ENCODE measurements around the gene PFN3. TPM values are rescaled to one million over a fixed set of nuclear protein-coding genes. Genes with fewer than 3 reads are reported as not detected.

Gene PFN3, protein sequence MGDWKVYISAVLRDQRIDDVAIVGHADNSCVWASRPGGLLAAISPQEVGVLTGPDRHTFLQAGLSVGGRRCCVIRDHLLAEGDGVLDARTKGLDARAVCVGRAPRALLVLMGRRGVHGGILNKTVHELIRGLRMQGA
- not detected in 2 replicates for total RNA-seq
- long read RNA-seq: 0 reads

DNA sequence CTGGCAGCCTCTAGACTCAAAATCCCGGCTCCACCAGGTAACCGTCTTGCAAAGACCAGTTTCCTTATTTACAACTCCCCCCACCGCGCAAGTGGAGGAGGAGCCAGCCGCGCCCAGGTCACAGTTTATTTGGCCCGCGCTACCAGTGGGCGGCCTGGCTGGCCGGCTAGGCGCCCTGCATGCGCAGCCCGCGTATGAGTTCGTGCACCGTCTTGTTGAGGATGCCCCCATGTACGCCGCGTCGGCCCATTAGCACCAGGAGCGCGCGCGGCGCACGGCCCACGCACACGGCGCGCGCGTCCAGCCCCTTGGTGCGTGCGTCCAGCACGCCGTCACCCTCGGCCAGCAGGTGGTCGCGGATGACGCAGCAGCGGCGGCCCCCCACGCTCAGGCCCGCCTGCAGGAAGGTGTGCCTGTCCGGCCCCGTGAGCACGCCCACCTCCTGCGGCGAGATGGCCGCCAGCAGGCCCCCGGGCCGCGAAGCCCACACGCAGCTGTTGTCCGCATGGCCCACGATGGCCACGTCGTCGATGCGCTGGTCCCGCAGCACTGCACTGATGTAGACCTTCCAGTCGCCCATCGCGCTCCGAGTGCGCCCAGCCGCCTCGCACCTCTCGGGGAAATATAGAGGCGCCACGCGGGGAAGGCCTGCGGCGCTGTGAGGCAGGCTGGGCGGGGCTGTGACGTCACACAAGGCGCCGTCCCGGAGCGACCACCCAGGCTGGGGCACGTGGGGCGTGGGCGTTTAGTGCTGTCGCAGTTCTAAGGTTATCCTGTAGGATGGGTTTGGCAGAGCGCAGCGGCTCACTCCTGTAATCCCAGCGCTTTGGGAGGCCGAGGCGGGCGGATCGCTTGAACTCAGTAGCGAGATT lies at the start of gene PFN3:
Gene PFN3, minus strand, starts transcription at position 665 of the 872 bp plus-strand sequence. Its CDS starts 85 bp downstream, at position 580.
- Mint-ChIP-seq H3K36me3 (ENCODE audit: low read depth) (no peaks in the 10 kb centered on the region), H3K4me3 (no peak within 1 kb of the TSS), H3K27me3 (ENCODE audit: low read depth) (peaks cover 40% of the 10 kb centered on the region), H3K9me3 (no peaks in the 10 kb centered on the region), H3K4me1 (peaks cover 13% of the 10 kb centered on the region), H3K27ac (ENCODE audit: unreplicated experiment) (no peak within 1 kb of the TSS)
- no peak for DNase-seq (ENCODE audit: low read depth, low spot score)
- TF ChIP-seq, protein P1, sequence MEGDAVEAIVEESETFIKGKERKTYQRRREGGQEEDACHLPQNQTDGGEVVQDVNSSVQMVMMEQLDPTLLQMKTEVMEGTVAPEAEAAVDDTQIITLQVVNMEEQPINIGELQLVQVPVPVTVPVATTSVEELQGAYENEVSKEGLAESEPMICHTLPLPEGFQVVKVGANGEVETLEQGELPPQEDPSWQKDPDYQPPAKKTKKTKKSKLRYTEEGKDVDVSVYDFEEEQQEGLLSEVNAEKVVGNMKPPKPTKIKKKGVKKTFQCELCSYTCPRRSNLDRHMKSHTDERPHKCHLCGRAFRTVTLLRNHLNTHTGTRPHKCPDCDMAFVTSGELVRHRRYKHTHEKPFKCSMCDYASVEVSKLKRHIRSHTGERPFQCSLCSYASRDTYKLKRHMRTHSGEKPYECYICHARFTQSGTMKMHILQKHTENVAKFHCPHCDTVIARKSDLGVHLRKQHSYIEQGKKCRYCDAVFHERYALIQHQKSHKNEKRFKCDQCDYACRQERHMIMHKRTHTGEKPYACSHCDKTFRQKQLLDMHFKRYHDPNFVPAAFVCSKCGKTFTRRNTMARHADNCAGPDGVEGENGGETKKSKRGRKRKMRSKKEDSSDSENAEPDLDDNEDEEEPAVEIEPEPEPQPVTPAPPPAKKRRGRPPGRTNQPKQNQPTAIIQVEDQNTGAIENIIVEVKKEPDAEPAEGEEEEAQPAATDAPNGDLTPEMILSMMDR (conservative IDR thresholded peaks at IDR 0.05): no peak

DNA sequence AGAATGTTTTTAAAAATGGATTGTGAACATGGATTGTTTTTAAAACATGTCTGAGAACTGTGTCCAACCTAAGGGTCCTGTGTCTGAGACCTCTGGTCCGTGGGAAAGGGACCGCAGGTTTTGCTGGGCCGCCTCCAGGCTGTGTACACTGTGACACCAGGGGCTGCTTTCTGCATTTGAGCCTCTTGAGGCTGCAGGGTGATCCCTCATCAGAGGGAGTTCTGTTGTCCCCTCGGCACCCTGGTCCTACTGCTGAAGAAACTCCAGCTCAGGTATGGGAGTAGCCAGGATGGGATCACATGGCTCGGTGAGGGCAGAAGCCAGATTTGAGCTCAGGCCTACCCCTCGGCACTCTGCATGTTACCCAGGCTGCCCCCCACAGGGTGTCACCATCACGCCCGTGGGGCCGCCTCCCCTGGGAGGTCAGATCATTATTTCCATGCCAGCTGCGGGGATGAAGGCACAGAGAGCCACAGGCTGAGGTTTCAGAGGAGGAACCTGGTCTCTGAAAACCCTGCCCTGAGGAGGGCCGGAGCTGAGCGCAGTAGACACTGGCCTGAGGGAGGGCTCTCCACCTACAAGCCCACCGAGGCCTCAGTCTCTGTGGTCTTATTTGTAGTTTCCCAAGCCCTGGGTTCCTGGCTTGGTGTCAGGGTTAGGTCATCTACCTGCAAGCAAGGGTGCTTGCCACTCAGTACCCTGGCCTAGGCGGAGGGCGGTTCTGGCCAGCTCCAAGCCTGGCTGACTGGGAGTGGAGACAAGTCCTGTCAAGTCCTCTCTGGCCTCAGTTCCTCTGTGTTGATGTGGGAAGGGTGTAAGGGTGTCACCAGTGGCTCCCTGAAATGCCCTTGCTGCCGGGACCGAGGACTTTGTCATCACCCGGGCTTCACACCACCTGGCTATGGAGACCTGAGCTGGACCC lies 48.9 kb upstream of the PFN3 start:
- Mint-ChIP-seq H3K36me3 (ENCODE audit: low read depth) (peaks cover 6% of the 10 kb centered on the region), H3K4me3 (peak overlapping the region; percentile 93), H3K4me1 (peaks cover 66% of the 10 kb centered on the region), H3K27ac (ENCODE audit: unreplicated experiment) (peak overlapping the region; percentile 14), H3K27me3 (ENCODE audit: low read depth) (peaks cover 66% of the 10 kb centered on the region), H3K9me3 (no peaks in the 10 kb centered on the region)
- TF ChIP-seq, protein P1 (conservative IDR thresholded peaks at IDR 0.05): no peak
- no peak for DNase-seq (ENCODE audit: low read depth, low spot score)

DNA sequence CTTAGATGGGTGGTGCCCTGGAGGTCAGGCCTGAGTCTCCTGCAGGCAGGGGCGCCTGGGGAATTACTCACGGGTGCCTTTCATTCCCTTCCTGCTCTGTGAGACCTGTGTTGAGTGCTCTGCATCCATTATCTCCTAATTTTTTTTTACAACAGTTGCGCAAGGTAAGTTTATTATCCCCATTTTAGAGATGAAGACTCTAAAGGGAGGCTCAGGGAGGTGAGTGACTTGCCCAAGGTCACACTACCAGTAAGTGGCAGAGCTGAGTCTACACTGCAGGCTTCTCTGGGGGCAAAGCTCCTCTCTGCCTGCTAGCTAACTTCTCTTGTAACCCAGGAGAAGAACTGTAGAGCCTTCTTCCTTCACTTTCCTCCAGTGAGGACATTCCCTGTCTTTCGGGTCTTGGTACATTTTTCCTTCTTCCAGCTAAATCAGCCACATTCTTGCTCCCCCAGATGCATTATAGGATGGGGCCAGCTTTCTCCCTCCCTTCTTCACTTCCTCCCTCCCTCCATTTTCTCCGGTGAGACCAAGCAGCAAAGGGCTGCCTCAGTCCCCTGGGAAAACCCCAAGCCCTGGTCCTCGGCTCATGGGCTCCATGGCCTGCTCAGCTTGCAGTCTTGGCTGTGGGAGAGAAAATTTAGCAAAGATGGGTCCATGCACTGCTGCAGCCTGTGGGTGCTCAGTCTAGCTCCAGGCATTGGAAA lies 47.9 kb upstream of the PFN3 start:
- TF ChIP-seq, protein P1 (conservative IDR thresholded peaks at IDR 0.05): no peak
- H3K36me3 Mint-ChIP-seq (ENCODE audit: low read depth): peaks cover 6% of the 10 kb centered on the region
- peaks cover 62% of the 10 kb centered on the region for H3K4me1 Mint-ChIP-seq
- no peaks in the 10 kb centered on the region for H3K9me3 Mint-ChIP-seq
- no peak for DNase-seq (ENCODE audit: low read depth, low spot score)
- H3K27me3 Mint-ChIP-seq (ENCODE audit: low read depth): peaks cover 60% of the 10 kb centered on the region
- H3K27ac Mint-ChIP-seq (ENCODE audit: unreplicated experiment): peak overlapping the region; percentile 63
- peak overlapping the region; percentile 93 for H3K4me3 Mint-ChIP-seq

DNA sequence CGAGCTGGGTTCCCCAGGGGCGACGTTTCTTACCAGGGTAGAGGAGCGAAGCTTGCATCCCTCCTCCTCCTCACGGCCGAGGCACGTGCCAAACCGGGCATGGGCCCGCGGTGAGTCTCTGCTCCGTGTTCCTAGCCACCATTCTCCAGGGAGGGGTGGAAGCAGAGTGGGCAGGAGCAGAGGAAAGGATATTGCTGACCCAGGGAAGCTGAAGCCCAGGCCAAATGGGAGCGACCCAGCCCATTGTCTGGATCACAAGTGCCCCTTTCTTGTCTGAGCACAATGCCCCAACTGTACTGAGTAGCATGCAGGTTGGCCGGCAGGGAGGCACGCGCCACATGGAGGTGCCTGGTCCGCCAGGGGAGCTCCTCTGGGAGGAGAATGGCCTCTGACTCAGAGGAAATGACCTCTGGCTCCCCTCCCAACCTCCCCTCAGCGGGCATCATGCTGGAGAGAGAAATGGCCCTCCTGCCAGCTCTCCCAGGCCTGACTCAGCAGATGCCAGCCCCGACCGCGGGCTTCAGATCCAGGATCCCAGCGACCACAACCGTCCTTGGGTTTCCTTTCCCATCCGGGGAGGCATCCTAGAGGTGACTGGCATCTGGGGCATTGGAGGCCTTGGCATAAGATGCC lies 47.3 kb upstream of the PFN3 start:
- peaks cover 6% of the 10 kb centered on the region for H3K36me3 Mint-ChIP-seq (ENCODE audit: low read depth)
- peak overlapping the region; percentile 81 for H3K27ac Mint-ChIP-seq (ENCODE audit: unreplicated experiment)

More for the DNA sequence above, 47.3 kb upstream of the PFN3 start:
- Mint-ChIP-seq H3K27me3 (ENCODE audit: low read depth) (peaks cover 53% of the 10 kb centered on the region), H3K4me3 (peak overlapping the region; percentile 93), H3K4me1 (peaks cover 55% of the 10 kb centered on the region), H3K9me3 (no peaks in the 10 kb centered on the region)
- DNase-seq (ENCODE audit: low read depth, low spot score): peak; percentile 58
- TF ChIP-seq, protein P1 (conservative IDR thresholded peaks at IDR 0.05): no peak

Measured in neural crest cell (in vitro differentiated cells).